Activated CD8-positive, alpha-beta memory T cell treated with anti-CD3 and anti-CD28 coated beads, Interleukin-2, amount 50 U/mL, for 1 hour (primary cell): ENCODE measurements around the gene SMARCC1.

ENCODE experiments used
- DNase-seq: peaks from one replicate; pipeline ENCODE4 v3.0.0-alpha.2; 2020; ENCODE audit errors: extremely low read depth

Gene SMARCC1

DNA sequence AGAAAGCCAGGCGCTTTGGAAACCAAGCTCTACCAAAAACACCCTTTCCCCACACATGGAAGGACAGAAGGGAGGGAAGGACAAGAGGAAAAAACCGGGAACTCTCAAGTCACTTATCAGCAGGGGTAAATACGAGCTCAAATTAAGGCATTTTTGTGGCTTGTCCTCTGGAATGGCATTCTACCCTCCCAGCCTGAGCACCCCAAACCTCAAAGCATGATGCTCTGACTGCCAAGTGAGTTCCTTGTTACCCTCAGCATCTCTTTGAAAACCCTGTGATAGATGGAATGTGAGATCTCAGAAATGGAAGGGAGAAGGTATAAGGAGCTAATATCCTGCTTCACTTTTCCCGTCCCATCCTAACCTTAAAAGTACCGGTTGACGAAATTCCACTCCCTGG, 194.9 kb downstream of the SMARCC1 start:
- no peak for DNase-seq

DNA sequence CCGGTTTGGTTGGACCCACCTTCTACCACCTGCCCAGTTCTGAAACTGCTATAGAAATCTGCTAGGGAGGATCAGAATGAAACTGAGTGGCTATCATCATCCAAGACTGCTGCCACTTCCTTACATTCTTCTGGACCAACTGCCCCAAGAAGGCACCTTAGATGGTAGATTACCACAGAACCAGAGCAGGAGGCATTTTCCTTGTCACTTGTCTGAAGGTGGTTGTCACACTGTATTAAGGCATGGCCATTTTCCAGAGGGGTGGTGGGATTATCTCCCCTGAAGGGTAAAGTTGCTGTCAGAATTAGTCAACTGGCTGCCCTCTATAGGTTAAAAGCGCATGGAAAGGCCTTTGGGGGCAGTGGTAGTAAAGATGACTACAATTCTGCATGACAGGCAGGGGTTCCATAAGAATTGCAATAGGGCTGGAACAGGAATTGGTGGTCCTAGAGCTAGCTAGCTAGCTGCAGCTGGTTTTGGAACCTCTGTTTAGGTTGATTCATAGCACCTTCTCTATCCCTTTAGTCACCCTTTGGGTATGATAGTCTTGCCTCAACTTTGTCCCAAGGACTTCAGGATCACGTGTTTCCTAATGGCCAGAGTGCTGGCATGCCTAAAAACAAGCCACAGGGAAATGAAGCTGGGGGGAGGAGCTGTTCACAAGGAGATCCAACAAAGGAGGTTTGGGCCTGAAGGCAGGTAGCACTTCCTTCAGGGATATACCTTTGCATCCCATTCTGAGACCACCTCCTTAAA, 198.2 kb downstream of the SMARCC1 start:
- no peak for DNase-seq

DNA sequence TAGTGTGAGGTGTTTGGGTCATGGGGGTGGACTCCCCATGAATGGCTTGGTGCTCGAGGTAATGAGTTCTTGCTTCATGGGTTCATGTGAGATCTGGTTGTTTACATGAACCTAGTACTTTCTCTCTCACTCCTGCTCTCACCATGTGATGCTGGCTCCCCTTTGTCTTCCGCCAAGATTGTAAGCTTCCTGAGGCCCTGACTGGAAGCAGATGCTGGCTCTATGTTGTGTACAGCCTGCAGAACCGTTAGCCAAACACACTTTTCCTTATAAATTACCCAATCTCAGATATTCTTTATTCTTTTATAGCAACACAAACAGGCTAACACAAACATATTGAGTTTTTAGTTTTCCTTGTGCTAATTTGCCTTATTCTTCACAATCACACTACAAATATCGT, 199.9 kb downstream of the SMARCC1 start:
- DNase-seq: no peak

DNA sequence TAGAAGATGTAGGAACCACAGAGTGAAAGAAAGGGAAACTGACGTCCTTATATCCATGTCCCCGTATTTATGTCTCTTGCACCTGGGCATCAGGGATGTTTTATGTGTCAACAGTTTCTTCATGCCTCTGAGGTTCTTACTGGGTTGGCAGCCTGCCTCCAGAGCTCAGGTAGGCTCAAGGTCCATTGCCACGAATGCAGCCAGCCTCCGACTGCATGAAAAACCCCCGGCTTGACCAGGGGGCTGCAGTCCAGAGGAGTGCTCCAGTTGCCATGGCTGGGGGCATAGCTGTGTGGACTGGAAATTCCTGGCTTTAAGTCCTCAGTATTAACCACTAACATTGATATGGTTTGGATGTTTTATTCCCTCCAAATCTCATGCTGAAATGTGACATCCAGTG, 200.3 kb downstream of the SMARCC1 start:
- DNase-seq: no peak

DNA sequence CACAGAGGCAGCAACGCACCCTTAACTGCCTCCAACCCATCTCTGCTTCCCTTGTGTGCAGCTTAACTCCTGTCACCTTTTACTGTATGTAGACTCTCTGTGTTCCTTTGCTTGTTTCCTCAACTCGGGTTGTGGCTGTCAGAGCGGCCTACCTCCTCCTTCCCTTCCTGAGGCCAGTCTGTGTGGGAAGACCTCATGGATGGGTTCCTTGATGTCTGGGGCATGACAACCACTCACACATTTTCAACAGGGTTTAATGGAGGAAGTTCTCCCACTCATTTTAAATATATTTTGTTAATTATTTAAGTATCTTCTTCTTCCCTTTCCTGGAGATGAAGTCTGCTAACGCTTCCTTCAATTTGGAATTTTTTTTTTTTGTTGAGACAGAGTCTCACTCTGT, 201.2 kb downstream of the SMARCC1 start:
- DNase-seq: no peak

DNA sequence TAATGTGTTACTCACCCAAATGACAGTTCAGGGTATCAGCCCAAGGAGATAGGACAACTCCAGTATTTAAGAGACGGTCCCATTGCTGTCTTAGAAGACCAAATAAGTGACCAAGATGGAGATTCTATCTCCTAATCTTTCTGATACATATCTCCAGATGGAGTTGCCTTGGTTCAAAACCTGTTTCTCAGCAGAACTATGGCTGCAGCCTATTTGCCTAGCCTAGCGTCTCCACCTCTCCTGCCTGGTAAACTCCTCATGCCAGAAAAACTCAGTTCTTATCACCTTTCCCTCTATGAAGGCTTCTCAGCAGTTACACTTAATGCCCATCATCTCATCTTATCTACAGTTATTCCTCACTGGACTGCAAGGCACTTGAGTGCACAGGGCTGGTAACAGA, 201.8 kb downstream of the SMARCC1 start:
- DNase-seq: no peak

DNA sequence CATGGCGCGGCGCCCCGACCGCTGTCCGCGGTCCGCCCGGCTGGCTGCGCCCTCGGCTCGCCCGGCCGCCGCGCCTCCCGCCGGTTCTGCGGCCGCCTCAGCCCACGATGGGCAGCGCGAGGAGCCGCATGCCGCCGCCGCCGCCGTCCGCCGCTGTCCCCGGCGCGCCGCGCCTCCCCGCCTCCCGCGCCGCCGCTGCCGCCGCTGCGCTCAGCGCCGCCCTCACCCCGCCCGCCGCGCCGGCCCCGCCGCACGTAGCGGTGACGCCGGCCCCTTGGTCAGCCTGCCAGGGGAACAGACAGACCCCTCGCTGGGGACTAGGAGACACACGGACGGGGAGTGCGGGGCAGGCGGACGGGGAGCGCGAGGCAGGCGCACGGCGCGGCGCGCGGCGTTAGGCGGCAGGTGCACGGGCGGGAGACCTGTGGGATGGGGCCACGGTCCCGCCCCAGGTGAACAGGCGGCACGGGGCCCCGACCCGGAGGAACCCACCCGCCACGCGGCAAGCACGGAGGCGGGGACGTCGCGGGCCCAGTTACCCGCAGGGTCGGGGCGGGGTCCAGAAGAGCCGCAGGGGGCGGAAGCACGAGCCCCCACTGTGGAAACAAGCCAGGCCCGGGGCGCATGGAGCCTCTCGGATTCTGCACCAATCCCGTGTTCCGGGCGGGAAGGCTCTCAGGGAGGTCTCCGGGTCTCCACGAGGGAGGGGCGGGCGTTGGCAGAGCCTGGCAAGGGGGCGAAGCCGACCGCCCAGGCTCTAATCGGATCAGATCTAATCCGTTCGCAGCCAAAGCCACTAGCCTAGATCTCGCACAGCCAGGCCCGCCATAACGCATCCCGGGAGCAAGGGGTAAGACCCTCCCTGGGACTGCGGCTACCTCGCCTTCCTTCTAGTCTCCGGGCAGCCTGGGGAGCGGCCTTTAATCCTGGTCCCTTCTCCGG, 202.7 kb downstream of the SMARCC1 start, which contains the start of gene CSPG5:
CSPG5 (minus strand) TSS at position 175 of the 942 bp plus-strand sequence; CDS start at position 3, 172 bp downstream.
- DNase-seq: no peak

DNA sequence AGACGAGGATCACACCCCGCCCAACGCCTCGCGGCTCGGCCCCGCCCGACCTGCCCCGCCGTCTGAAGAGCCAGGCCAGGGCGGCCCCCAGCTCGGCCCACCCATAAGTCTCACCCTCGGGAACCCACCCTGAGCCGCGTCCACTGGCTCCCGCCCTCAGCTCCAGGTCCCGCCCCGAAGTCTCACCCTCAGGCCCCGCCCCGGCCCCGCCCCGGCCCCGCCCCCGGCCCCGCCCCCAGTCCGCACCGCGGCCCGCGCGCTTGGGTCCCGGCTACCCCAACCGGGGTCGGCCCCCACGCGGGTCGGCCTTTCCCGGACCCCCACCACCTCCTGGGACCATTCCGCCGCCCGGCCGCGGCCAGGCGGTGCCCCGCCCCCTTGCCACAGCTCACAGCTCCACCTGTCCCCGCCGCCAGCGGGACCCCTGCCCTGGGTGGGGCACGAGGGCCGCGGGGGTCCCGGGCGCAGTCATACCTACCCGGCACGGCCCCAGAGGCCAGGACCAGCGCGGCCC, 203.5 kb downstream of the SMARCC1 start:
- no peak for DNase-seq

DNA sequence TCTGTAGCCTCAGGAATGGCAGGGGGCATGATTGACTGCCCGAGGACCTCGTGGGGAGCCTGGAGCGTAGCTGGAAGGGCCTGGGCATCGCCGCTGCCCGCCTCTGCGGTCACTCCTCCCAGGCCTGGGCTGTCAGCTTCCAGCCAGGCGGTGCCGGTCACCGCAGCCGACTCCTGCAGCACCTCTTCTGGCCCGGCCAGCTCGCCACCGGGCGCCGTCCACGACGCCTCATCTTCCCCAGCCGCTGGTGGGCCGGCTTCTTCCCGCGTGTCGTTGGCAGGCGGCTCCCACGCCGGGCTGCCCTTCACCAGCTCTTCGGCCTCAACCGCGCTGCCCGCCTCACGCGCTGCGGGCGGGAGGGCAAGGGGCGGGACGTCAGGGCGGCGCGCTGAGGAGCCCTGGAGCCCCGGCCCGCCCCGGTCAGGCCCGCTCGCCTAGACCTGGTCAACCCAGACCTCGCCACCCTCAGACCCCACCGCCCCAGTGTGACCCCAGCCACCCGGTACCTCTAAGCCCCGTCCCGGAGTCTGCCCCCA, 204.0 kb downstream of the SMARCC1 start:
- no peak for DNase-seq

DNA sequence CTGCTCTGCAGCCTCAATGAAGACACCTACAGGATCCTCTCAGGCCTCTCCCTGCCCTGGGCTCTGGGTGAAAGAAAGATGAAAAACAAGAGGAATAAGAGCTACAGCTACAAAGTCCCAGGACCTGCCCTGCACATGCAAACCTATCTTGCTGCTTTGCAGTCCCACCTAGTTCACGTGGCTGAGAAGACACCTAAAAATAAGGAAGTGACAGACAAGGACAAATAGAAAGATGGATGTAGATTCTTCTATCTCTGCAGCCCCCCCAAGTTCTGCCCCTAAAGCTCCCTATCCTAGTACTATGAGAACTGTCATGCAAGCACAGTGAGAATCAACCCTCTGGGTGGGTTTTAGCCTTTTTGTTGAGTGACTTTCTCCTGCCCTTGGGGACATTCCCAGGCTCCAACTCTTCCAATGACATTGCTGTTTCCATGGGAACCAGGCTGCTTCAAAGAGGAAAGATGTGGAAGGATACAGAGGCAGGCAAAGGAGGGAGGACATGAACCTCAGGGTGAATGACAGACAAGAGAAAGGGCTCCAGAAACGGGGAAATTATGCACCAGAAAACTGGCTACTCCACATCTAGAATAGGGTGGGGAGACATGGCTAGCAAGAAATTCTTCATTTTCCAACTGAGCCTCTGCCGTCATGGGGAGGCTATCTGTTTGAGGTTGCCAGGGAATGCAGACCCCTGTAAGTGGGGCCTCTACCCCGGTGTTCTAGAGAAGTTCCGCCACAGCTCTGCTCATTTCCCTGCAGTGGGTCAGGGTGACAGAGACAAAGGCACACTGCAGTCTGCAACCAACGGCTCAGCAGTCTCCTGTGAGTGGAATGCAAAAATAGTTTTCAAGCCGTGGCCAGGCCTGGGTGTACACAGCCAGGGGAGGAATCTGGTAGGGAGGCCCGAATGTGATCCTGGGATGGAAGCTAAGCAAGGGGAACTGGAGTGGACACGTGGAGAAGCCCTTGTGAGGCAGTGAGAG, 208.2 kb downstream of the SMARCC1 start:
- no peak for DNase-seq

DNA sequence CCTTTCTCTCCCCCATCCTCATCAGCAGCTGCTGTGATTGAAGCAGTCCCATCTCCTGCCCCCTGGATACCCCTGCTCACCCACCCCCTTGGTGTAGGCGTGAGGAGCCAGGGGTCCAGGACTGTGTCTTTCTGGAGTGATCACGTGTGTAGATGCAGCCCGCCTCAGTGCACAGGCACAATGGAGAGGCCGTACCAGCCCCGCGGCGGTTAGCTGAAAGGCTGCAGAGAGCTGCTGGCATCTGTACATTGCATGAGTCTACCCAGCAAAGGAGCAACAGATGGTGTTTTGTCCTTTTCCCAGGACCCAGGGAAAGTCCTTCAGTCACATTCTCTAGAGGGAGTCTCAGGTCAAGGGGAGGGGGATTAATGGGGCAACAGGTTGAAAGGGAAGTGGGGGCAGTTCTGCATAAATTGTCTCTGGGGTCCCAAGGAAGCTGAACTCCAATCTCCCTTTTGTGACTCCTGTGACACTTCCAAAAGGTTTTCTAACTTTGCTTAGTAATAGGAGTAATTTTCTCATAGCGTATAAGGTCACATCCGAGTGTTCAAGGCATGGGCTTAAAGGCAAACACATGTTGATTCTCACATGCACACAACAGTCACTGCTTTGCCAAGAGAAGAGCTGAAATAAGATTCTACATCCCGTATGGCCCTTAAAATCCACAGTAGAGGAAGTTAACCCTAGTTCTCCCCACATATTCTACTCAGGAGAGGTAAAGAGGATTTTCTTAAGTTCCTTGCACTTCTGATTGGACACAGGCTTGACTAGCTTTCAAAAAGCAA, 210.1 kb downstream of the SMARCC1 start:
- no peak for DNase-seq

DNA sequence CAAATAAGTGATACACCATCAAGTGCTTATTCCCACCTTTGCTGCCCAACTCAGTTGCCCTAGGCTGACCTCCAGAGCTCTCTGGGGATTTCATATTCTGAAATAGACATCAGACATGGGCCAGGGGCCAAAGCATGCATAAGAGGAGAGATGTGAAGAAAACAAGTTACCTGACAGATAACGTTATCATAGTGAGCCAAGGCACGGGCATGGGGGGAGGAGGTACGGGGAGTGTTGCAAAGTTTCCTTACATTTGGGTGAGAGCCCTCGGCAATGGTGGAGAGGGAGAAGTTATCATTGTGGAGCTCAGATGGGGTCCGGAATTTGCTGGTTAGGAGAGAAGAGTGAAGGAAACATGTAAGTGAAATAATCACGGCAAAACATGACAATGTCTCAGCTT, 212.8 kb downstream of the SMARCC1 start:
- no peak for DNase-seq

DNA sequence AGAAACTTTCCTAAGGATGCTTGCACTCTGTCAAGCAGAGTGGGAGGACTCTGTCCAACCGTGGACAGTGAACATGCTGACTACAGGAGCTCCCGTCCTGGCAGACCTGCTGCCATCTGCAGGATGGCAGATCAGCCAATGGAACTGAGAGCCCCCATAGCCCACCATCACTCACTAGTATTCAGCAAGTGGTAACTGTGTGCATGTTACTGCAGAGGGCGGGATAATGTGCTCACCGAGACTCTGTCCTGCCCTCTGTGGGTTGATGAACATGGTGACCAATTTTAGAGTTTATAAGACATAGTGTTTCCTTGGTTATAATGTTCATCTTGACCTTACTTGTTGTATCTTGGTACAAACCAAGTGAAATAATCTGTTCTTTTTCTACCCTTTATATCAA, 214.5 kb downstream of the SMARCC1 start:
- no peak for DNase-seq

DNA sequence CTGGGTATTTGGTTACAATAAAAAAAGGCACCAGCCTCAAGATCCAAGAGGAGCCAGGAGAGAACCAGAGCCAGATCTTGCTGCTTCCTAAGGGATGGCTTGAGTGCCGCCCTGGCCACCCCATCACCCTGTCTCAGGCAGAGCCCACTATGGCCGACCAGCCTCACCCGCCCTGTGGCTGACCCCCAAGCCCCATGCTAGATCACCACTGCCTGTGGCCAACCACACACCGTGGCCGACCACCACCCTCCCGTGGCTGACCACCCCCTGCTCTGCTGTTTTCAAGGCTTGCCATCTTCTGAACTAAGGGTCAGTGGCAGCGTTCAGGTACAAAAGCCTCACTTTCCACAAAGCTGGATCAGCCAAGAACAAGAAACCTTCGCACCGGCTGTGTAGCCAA, 215.0 kb downstream of the SMARCC1 start:
- no peak for DNase-seq

DNA sequence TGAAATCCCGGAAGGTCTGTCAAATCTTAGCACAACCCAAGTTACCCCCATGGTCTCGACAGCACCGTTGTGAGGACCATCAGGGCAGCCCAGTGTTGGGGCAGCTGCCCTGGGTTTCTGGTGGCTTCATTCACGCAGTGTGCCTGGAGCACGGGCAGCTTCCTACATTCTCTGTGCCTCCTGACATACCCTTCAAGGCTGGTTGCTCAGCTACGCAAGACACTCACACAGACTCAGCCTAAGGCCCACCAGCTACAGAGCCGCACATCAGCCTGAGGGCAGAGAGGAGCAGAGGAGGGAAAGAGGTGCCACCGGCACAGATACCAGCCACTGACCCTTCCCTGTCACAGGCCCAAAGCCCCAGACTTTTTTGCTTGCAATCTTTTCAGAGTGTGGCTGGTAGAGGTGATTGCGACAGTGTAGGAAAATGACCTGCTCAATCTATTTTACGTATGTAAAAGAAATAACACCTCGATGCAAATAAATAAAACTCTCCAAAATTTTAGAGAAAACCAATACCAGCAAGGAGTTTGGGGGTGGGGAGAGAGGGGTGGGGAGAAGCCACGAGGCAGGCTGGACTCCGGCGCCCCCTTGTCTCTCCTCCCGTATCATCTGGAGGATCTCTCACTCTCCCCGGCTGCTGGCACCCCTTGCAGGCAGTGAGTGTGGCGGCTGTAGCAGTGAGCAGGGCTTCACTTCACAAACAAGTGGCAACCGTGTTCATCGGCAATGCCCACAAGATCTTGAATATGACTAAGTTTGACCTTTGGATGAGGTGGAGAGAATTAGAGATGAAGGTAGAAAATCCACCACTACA, 215.8 kb downstream of the SMARCC1 start:
- DNase-seq: no peak

DNA sequence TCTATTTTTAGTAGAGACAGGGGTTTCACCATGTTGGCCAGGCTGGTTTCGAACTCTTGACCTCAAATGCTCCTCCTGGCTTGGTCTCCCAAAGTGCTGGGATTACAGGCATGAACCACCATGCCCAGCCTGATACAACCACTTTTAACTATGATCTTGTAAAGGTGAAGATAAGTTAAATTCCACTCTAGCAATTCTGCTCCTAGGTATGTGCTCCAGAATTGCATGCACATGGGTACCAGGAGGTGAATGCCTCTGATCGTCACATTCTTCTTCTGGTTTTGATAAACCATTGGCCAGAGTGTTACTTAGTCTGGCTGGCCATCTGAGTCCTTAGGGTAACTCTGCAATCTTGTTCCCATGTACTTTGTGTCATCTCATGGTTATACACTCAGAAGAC, 225.3 kb downstream of the SMARCC1 start:
- DNase-seq: no peak

DNA sequence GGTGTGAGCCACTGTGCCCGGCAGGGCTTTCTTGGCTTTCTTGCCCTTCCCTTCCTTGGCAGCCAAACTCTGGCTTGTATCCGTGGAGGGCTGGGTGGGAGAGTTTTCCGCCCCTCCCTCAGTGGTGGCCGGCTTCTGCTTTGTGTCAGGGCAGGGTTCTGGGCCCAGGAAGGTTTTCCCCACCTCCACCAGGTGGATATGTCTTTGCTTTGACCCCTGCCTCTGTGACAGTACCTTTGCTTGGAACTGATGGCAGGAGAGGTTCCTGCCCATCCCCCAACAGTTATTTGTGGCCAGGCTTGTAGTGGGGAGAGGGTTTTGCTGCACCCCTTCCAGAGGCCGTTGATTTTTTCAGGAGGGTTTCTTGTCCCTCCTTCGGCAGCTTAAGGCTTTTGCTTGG, 227.4 kb downstream of the SMARCC1 start:
- DNase-seq: no peak

DNA sequence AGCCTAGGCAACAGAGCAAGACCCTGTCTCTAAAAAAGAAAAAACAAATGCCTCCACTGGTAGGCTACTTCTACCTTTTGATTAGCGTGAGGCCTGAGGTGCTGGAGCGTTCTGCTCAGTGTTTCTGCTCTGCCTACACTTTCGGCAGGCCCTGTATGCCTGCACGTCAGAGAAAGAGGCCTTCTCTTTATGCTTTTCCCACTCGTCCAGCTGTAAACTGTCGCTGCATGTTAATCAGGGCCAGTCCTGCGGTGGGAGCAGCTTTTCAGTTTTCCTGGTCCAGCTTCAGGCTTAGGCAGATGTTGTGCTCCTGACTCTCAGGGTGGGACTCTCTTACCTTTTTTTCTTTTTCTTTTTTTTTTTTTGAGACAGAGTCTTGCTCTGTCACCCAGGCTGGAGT, 228.3 kb downstream of the SMARCC1 start:
- DNase-seq: no peak

DNA sequence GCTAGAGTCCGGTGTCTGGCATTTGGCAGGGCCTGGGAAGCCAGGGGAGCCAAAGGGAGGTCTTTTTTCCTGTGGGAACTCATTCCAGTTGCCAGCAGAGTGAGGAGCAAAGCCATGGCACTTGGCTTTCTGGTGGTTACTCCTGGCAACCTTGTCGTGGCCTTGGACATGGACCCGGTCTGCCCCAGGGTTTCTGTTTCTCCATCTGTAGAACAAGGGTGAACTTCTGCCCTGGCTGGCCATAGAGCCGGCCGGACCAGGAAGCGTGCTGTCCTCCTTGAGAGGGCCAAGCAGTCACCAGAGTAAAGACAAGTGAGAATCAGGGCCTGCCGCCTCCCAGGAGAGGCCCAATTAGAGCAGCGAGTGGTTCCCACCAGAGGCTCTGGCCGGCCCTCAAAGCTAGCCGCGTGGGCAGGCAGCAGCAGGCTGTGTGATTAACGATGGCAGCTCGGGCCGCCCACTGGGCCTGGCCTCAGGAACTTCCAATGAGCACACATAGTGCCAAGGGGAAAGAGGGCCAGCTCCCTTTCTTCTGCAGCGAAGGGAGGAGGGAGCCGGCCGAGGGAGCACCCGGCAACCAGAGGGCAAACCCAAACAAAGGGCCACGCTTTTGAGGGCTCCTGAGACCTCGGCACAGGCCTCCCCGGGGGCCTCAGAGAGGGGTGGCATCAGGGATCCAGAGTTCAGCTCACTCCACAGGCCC, 239.1 kb downstream of the SMARCC1 start:
- DNase-seq: no peak
